ENCODE data around the gene CACNA1S. TPM values are rescaled to one million over a fixed set of nuclear protein-coding genes. Genes with fewer than 3 reads are reported as not detected.

CACNA1S gene
- total and polyA plus RNA-seq, 2 donors (not counting 1 experiment from before 2014, with no cell fraction given), result not detected

DNA sequence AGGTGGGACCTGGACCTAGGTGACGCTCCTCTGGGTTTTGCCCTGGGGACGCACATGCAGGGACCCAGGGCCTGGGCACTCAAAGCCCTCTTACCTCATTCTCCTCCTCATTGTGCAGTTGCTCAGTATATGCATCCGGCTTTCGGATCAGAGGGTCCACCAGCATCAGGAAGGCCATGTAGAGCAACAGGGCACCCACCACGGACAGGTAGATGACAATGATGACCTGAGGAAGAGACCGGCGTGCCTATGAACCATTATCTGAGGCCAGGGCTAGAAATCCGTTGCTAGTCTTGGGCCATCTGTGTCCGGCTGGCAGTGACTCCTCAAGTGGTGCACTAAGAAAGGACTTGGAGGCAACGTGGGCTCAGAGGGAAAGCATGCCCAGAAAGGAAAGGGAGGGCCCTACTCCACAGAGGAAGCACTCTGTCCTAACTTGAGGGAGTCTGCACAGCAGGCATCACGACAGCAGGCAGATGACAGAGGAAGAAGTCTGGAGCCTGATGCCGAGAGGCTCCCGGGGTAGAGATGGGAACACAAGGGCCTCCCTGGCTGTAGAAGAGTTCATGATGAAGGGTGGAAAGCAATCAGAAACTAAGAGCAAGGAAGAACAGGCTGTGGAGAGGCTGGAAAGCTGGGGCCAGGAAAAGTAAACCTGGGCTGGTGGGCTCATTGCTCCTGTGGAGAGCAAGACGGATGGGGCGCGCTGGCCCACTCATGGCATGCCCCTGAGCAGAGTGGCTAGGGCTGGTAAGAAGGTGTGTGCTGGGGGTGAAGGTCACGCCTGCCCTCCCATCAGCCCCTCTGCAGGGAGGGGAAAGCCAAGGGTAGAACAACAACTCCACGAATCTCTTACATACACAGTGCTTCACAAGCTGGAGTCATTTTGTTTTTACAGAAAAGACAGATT, 31.8 kb upstream of the CACNA1S start:
- Histone ChIP-seq H3K9ac (ENCODE audit: low read length) (no peak overlapping the region), H3K79me2 (ENCODE audit: control insufficient read depth, insufficient read depth, low read length) (no peaks in the 10 kb centered on the region), H3K4me2 (replicated peaks; ENCODE audit: low read depth, low read length, poor library complexity, severe bottlenecking) (no peak overlapping the region), H3K27me3 (replicated peaks in 1 of 4; ENCODE audit: control extremely low read depth in 1 of 4, control insufficient read depth in 3 of 4, insufficient read depth in 4 of 4, low read length in 3 of 4) (no peaks in the 10 kb centered on the region), H2AFZ (ENCODE audit: insufficient read depth, low read depth, low read length, poor library complexity, severe bottlenecking) (no peak overlapping the region), H4K20me1 (ENCODE audit: control insufficient read depth, insufficient read depth, low read length, poor library complexity, severe bottlenecking) (no peaks in the 10 kb centered on the region), H3K9me3 (ENCODE audit: control extremely low read depth in 1 of 3, control insufficient read depth in 2 of 3, insufficient read depth in 1 of 3, low read length in 2 of 3) (no peaks in the 10 kb centered on the region), H3K36me3 (replicated peaks in 1 of 2; ENCODE audit: control extremely low read depth in 1 of 2, control insufficient read depth in 1 of 2, extremely low read depth in 1 of 2, insufficient read depth in 2 of 2, low read length in 1 of 2) (peaks cover 0 to 65% of the 10 kb centered on the region in 2 experiments), H3K4me1 (ENCODE audit: control insufficient read depth in 2 of 2, insufficient read depth in 2 of 2, low read length in 2 of 2) (peaks cover 0 to 6% of the 10 kb centered on the region in 2 donors), H3K4me3 (ENCODE audit: control extremely low read depth in 1 of 5, extremely low read depth in 1 of 5, insufficient read depth in 1 of 5, low read depth in 2 of 5, low read length in 4 of 5) (no peak overlapping the region), H3K27ac (ENCODE audit: low read length in 2 of 2) (no peak overlapping the region)
- ChIA-PET POLR2A (no interaction called here), CTCF (no interaction called here)
- no peaks in the 10 kb centered on the region for H3K27me3 Mint-ChIP-seq
- 89% methylated on average over 13 of the region's 18 CpGs for WGBS (ENCODE audit: insufficient coverage)
- H3K9me3 Mint-ChIP-seq (ENCODE audit: insufficient read depth), result no peaks in the 10 kb centered on the region
- TF ChIP-seq, protein P1, sequence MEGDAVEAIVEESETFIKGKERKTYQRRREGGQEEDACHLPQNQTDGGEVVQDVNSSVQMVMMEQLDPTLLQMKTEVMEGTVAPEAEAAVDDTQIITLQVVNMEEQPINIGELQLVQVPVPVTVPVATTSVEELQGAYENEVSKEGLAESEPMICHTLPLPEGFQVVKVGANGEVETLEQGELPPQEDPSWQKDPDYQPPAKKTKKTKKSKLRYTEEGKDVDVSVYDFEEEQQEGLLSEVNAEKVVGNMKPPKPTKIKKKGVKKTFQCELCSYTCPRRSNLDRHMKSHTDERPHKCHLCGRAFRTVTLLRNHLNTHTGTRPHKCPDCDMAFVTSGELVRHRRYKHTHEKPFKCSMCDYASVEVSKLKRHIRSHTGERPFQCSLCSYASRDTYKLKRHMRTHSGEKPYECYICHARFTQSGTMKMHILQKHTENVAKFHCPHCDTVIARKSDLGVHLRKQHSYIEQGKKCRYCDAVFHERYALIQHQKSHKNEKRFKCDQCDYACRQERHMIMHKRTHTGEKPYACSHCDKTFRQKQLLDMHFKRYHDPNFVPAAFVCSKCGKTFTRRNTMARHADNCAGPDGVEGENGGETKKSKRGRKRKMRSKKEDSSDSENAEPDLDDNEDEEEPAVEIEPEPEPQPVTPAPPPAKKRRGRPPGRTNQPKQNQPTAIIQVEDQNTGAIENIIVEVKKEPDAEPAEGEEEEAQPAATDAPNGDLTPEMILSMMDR (IDR thresholded peaks at IDR 0.05), result no peak
- no peak for TF ChIP-seq EZH2 (IDR thresholded peaks at IDR 0.05; ENCODE audit: borderline replicate concordance, insufficient read depth, low read depth, low read length, poor library complexity, severe bottlenecking)
- no peak for ATAC-seq (ENCODE audit: low read depth)
- H3K4me3 Mint-ChIP-seq, result no peak overlapping the region
- DNase-seq, result no peak
- H3K27ac Mint-ChIP-seq, result no peak overlapping the region
- intact Hi-C loops (cut with micrococcal nuclease), result no loop called here
- H3K4me1 Mint-ChIP-seq, result peaks cover 4% of the 10 kb centered on the region

Data from B cell (primary cell).